ENCODE results near the gene PRR14.

DNA sequence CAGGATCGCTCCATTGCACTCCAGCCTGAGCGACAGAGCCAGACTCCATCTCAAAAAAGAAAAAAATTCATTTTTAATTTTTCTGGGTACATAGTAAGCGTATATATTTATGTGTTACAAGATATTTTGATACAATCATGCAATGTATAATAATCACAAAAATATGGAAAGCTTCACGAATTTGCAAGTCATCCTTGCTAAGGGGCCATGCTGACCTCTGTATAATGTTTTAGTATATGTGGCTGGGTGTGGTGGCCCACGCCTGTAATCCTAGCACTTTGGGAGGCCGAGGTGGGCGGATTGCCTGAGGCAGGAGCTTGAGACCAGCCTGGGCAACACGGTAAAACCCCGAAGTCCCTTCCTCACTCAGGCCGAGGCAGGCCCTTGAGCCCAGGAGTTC, 24.4 kb downstream of the PRR14 start:
- no peak for TF ChIP-seq EZH2 (IDR thresholded peaks at IDR 0.05; ENCODE audit: insufficient read depth, poor library complexity, severe bottlenecking)
- TF ChIP-seq EZH2phosphoT487 (IDR thresholded peaks at IDR 0.05; ENCODE audit: insufficient read depth, low read depth), result no peak
